HCT116 (cell line): ENCODE measurements around the gene ANKRD61. TPM values are rescaled to one million over a fixed set of nuclear protein-coding genes. Genes with fewer than 3 reads are reported as not detected.
"Not testable (repeated sequence)": the region's sequence is repeated elsewhere in the genome, so short reads cannot be mapped to it uniquely, and the experiment has no call there.

Experiments
- ATAC-seq: fragments of 200-7000 bp; cut with Tn5 transposase; 2 replicates; pipeline ENCODE4 v1.9.1; 2020; ENCODE audit warnings: mild to moderate bottlenecking, moderate library complexity
- BruUV-seq: library from RNA; stranded (reverse); fragments of 400-500 nt; replicated peaks from 2 replicates; lab custom pipeline; 2021; lab: Mats Ljungman, UMichigan
- CTCF ChIA-PET: fragments of 300-600 bp; sonication (Branson Sonifier 250); formaldehyde crosslinking; loops from one replicate; lab custom pipeline; 2021; ENCODE audit warnings: antibody characterized with exemption; lab: Charles Lee
- POLR2A ChIA-PET: fragments of 300-600, 350-600 bp; sonication (Branson Sonifier 250); formaldehyde crosslinking; loops from one replicate; lab custom pipeline; 2021; ENCODE audit warnings: antibody characterized with exemption; lab: Charles Lee
- RAD21 ChIA-PET, 2 experiments: fragments of 300-600 bp; sonication (Branson Sonifier 250); formaldehyde crosslinking; loops; one replicate each; lab custom pipeline; 2023; ENCODE audit warnings: low total read pairs in 2 of 2; ENCODE audit not compliant: uncharacterized antibody in 2 of 2, unreplicated experiment in 2 of 2, low non-redundant PET in 1 of 2; lab: Charles Lee
- DNase-seq: peaks from one replicate; pipeline ENCODE4 v3.0.0-alpha.2; 2010; ENCODE audit warnings: low read depth, low spot score
- H2AFZ ChIP-seq: fragments of 200-600 bp; shearing (Covaris generic), sonication (generic); 2 replicates; pipeline ENCODE4 v1.6.1; 2017; ENCODE audit warnings: low read depth, mixed run types, mixed read lengths, antibody characterized with exemption, low read length; ENCODE audit not compliant: poor library complexity, severe bottlenecking
- H3K27ac ChIP-seq: 2 replicates; pipeline ENCODE4 v1.5.1; 2012; ENCODE audit warnings: low read depth, low read length
- H3K27me3 ChIP-seq: fragments of 200-600 bp; sonication (generic); 2 replicates; pipeline ENCODE4 v1.6.1; 2016; ENCODE audit warnings: mixed run types, low read length, mixed read lengths; ENCODE audit not compliant: insufficient read depth
- H3K36me3 ChIP-seq, 2 experiments: fragments of 200-500 bp in 1 of 2; fragments of 200-600 bp in 1 of 2; sonication (Bioruptor generic) in 1 of 2; sonication (generic) in 1 of 2; 2 replicates each; pipeline versions ENCODE4 v1.5.1 to v1.6.1; 2014 to 2016; ENCODE audit warnings: low read length in 2 of 2, inconsistent platforms in 1 of 2, mixed read lengths in 1 of 2, mixed run types in 1 of 2; ENCODE audit not compliant: insufficient read depth in 2 of 2, control insufficient read depth in 1 of 2
- H3K4me1 ChIP-seq, 2 experiments: fragments of 200-600 bp in 1 of 2; sonication (generic) in 1 of 2; 2 replicates each; pipeline versions ENCODE4 v1.5.1 to v1.6.1; 2012 to 2017; ENCODE audit warnings: low read length in 2 of 2, inconsistent platforms in 1 of 2, mild to moderate bottlenecking in 1 of 2, mixed read lengths in 1 of 2, mixed run types in 1 of 2, moderate library complexity in 1 of 2; ENCODE audit not compliant: insufficient read depth in 2 of 2, control insufficient read depth in 1 of 2
- H3K4me2 ChIP-seq: fragments of 200-600 bp; sonication (generic); 2 replicates; pipeline ENCODE4 v1.6.1; 2017; ENCODE audit warnings: mixed run types, low read length, mixed read lengths
- H3K4me3 ChIP-seq, 2 experiments: fragments of 200-600 bp in 1 of 2; sonication (generic) in 1 of 2; replicated peaks in 1 of 2; 2 replicates each; pipeline ENCODE4 v1.5.1; 2011 to 2016; ENCODE audit warnings: low read length in 2 of 2, control low read depth in 1 of 2, low read depth in 1 of 2, mild to moderate bottlenecking in 1 of 2, mixed read lengths in 1 of 2, mixed run types in 1 of 2
- H3K79me2 ChIP-seq: fragments of 200-600 bp; sonication (generic); 2 replicates; pipeline ENCODE4 v1.6.1; 2017; ENCODE audit warnings: mild to moderate bottlenecking, mixed run types, low read length, moderate library complexity, mixed read lengths; ENCODE audit not compliant: insufficient read depth
- H3K9ac ChIP-seq: fragments of 200-600 bp; sonication (generic); 2 replicates; pipeline ENCODE4 v1.6.1; 2016; ENCODE audit warnings: low read length, mixed read lengths
- H3K9me2 ChIP-seq: fragments of 200-600 bp; sonication (generic), shearing (Covaris generic); 2 replicates; pipeline ENCODE4 v1.6.1; 2017; ENCODE audit warnings: mixed run types, mild to moderate bottlenecking, moderate library complexity; ENCODE audit not compliant: insufficient read depth
- H3K9me3 ChIP-seq, 2 experiments: fragments of 200-500 bp in 1 of 2; fragments of 200-600 bp in 1 of 2; sonication (Bioruptor generic) in 1 of 2; sonication (generic) in 1 of 2; 2 replicates each; pipeline ENCODE4 v1.6.1; 2014 to 2017; ENCODE audit warnings: low read length in 2 of 2, mixed read lengths in 2 of 2, inconsistent platforms in 1 of 2, low read depth in 1 of 2, mild to moderate bottlenecking in 1 of 2, mixed run types in 1 of 2, moderate library complexity in 1 of 2; ENCODE audit not compliant: control insufficient read depth in 1 of 2, insufficient read depth in 1 of 2
- H4K20me1 ChIP-seq: fragments of 200-600 bp; sonication (generic), shearing (Covaris generic); 2 replicates; pipeline ENCODE4 v1.6.1; 2017; ENCODE audit warnings: mixed run types, mild to moderate bottlenecking, moderate library complexity; ENCODE audit not compliant: insufficient read depth
- CBX3 ChIP-seq: IDR thresholded peaks from 2 replicates; pipeline ENCODE4 v1.6.1; 2012; ENCODE audit warnings: low read depth
- CEBPB ChIP-seq: IDR thresholded peaks from 2 replicates; pipeline ENCODE4 v1.6.1; 2012; ENCODE audit warnings: low read depth
- ELF1 ChIP-seq: IDR thresholded peaks from 2 replicates; pipeline ENCODE4 v1.6.1; 2012; ENCODE audit warnings: low read depth, borderline replicate concordance
- POLR2A ChIP-seq: IDR thresholded peaks from 2 replicates; pipeline ENCODE4 v1.7.0; 2011; ENCODE audit warnings: borderline replicate concordance; ENCODE audit not compliant: insufficient read depth, insufficient read length; ENCODE audit errors: extremely low read depth
- POLR2AphosphoS5 ChIP-seq: IDR thresholded peaks from 2 replicates; pipeline ENCODE4 v1.6.1; 2011; ENCODE audit warnings: mild to moderate bottlenecking, low read depth, low read length, moderate library complexity
- RAD21 ChIP-seq: IDR thresholded peaks from 2 replicates; pipeline ENCODE4 v1.6.1; 2012; ENCODE audit warnings: low read depth, mild to moderate bottlenecking
- SIN3A ChIP-seq: IDR thresholded peaks from 2 replicates; pipeline ENCODE4 v1.6.1; 2012; ENCODE audit warnings: low read depth
- SP1 ChIP-seq: IDR thresholded peaks from 2 replicates; pipeline ENCODE4 v1.6.1; 2012; ENCODE audit warnings: low read depth
- SRF ChIP-seq: IDR thresholded peaks from 2 replicates; pipeline ENCODE4 v1.6.1; 2012; ENCODE audit warnings: low read depth
- TCF7L2 ChIP-seq: IDR thresholded peaks from 2 replicates; pipeline ENCODE4 v1.7.0; 2011; ENCODE audit warnings: borderline replicate concordance, inconsistent platforms; ENCODE audit not compliant: insufficient read depth, insufficient read length; ENCODE audit errors: extremely low read depth
- ZFX ChIP-seq: fragments of 450-650 bp; IDR thresholded peaks from 2 replicates; pipeline ENCODE4 v1.6.1; 2017
- ZNF274 ChIP-seq: fragments of 200-500 bp; sonication (Bioruptor generic); IDR thresholded peaks from 2 replicates; pipeline ENCODE4 v1.6.1; 2014; ENCODE audit warnings: mild to moderate bottlenecking, low read depth, low read length, inconsistent platforms
- intact Hi-C: fragments of 100-400 bp; cut with micrococcal nuclease; formaldehyde crosslinking; loops from 2 replicates; pipeline ENCODE4 v1.10.0; 2022
- total RNA-seq: library from RNA; stranded (reverse); gene quantifications from one replicate; pipeline ENCODE4 v1.2.1, GENCODE V29; 2021; ENCODE audit not compliant: unreplicated experiment
- TF ChIP-seq, protein P1 (sequence below): IDR thresholded peaks from 2 replicates; pipeline ENCODE4 v1.6.1; 2012

Gene ANKRD61
- total RNA-seq, 1 experiment from 2014 or later: 0.17 TPM

DNA sequence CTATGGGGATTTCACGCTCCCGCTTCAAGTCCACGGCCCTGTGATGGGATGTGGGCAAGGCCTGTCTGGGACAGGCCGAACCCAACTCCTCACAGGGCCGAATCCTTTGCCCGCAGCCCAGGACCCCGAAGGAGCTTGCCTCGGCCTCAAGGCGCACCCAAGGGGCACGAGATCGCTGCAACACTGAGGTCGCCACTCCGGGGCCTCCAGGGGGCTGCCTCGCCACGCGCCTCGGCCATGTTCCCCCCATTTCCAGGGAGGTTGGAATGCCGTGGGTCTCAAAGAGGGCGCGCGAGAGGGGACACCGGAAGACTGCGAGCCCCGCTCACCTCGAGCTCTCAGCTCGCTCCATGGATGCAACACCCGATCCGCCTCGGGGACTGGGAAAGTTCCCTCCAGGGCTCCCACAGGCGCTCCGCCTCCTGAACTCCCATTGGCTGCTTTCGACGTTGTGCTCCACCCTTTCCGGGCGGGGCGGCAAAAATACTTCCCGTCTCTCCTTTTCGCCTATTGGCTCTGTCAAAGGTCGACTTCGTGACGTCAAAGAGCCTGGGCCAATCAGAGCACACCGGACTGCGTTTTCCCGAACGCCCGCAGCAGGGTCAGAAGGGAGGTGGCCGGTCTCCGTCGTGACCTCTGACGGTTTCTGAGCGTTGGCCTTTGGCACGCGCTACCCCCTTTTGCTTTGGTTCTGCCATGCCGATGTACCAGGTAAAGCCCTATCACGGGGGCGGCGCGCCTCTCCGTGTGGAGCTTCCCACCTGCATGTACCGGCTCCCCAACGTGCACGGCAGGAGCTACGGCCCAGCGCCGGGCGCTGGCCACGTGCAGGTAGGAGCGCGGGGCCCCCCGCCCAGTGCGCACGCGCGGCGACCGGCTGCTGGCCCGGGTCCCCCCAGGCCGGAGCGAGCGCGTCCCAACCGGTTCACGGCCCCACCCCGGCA, 22.2 kb upstream of the ANKRD61 start, which contains the start of the genes AIMP2 and PMS2:
Gene AIMP2, plus strand, starts transcription at position 605 of the 944 bp plus-strand sequence. Its CDS starts 92 bp downstream, at position 697.
Gene PMS2, minus strand, starts transcription at position 382 of the 944 bp plus-strand sequence. Its CDS starts 30 bp downstream, at position 352.
- no peaks in the 10 kb centered on the region for H4K20me1 ChIP-seq
- ChIA-PET POLR2A (interaction anchor here (0.6 to 1.7 kb wide), 7 partner anchors 10 to 376 kb away, joined by 3 to 5 read pairs (median 3); no protein-coding TSS in a partner anchor), RAD21 (interaction anchor here in 1 of 2 experiments (0.6 kb wide), 2 partner anchors 97 to 341 kb away, joined by 3 to 4 read pairs; no protein-coding TSS in a partner anchor), CTCF (interaction anchor here (1.0 to 2.8 kb wide), 3 partner anchors 11 to 98 kb away, joined by 3 to 8 read pairs (median 3); no protein-coding TSS in a partner anchor)
- no peaks in the 10 kb centered on the region for H3K27me3 ChIP-seq
- no peak within 1 kb of the TSS for H2AFZ ChIP-seq
- DNase-seq (peak; percentile 98), ATAC-seq (peak; percentile 92)
- intact Hi-C loops: no loop called here
- TF ChIP-seq POLR2A (peak; percentile 82), TCF7L2 (peak; percentile 21), SP1 (peak; percentile 96), ELF1 (no peak; the same call in 1 of the 2 replicates), POLR2AphosphoS5 (peak; percentile 97), ZNF274 (no peak), CBX3 (0 out of 2 replicates have a peak, but pooled peaks have one; percentile 67), SIN3A (peak; percentile 82; the same call in 1 of the 2 replicates), CEBPB (no peak), SRF (peak; percentile 60; the same call in 1 of the 2 replicates), RAD21 (peak; percentile 32; the same call in 1 of the 2 replicates), ZFX (peak; percentile 76)
- TF ChIP-seq, protein P1, sequence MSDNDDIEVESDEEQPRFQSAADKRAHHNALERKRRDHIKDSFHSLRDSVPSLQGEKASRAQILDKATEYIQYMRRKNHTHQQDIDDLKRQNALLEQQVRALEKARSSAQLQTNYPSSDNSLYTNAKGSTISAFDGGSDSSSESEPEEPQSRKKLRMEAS: peak; percentile 99
- H3K9me3 ChIP-seq: no peaks in the 10 kb centered on the region
- H3K79me2 ChIP-seq: peaks cover 55% of the 10 kb centered on the region
- peaks cover 3 to 11% of the 10 kb centered on the region in 2 experiments; a peak in 2 of 4 replicates for H3K36me3 ChIP-seq
- H3K4me1 ChIP-seq: peaks cover 4 to 23% of the 10 kb centered on the region in 2 experiments; a peak in 3 of 4 replicates
- H3K9me2 ChIP-seq: no peaks in the 10 kb centered on the region
- H3K4me2 ChIP-seq: peak within 1 kb of the TSS; percentile 91
- peak within 1 kb of the TSS; percentile 92 for H3K27ac ChIP-seq
- H3K9ac ChIP-seq: peak within 1 kb of the TSS; percentile 98
- BruUV-seq: TSS peak; percentile 84
- H3K4me3 ChIP-seq: peak within 1 kb of the TSS; percentile 81 to 86

DNA sequence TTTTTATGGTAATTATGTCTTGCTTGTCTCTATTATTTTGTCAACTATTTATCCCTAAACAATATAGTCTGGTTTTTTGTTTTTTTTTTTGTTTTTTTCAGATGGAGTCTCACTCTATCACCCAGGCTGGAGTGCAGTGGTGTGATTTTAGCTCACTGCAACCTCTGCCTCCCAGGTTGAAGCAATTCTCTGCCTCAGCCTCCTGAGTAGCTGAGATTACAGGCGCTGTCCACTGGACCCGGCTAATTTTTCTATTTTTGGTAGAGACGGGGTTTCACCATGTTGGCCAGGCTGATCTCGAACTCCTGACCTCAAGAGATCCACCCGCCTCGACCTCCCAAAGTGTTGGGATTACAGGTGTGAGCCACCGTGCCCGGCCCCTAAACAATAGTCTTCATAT, 20.8 kb upstream of the ANKRD61 start:
- intact Hi-C loops, H2AFZ ChIP-seq, H3K9me3 ChIP-seq, H4K20me1 ChIP-seq, CTCF ChIA-PET, ATAC-seq, DNase-seq, H3K27ac ChIP-seq, BruUV-seq, H3K9me2 ChIP-seq, RAD21 ChIA-PET, H3K27me3 ChIP-seq: not testable (repeated sequence)
- POLR2A ChIA-PET: interaction anchor here (1.7 kb wide), 1 partner anchor 302 kb away, joined by 3 read pairs; no protein-coding TSS in a partner anchor
- H3K9ac ChIP-seq: peak overlapping the region; percentile 98
- peak overlapping the region; percentile 81 to 86 for H3K4me3 ChIP-seq
- peaks cover 10 to 23% of the 10 kb centered on the region in 2 experiments; a peak in 3 of 4 replicates for H3K4me1 ChIP-seq
- H3K4me2 ChIP-seq: peak overlapping the region; percentile 91
- H3K36me3 ChIP-seq: peaks cover 3 to 11% of the 10 kb centered on the region in 2 experiments; a peak in 2 of 4 replicates
- peaks cover 55% of the 10 kb centered on the region for H3K79me2 ChIP-seq
